HepG2 (cell line): ENCODE measurements around the gene ADH1B. TPM values are rescaled to one million over a fixed set of nuclear protein-coding genes. Genes with fewer than 3 reads are reported as not detected.

ENCODE experiments used
- ATAC-seq: fragments of 200-7000 bp; cut with Tn5 transposase; 3 replicates; pipeline ENCODE4 v1.9.1; 2020; ENCODE audit warnings: mild to moderate bottlenecking, moderate library complexity
- BruUV-seq: library from RNA; stranded (reverse); fragments of 400-500 nt; replicated peaks from 2 replicates; lab custom pipeline; 2021; lab: Mats Ljungman, UMichigan
- CTCF ChIA-PET: fragments of 300-600 bp; formaldehyde crosslinking; extraction: SDS; loops from one replicate; lab custom pipeline; 2021; ENCODE audit warnings: low total read pairs, inconsistent platforms, low intra/inter-chr PET ratio; lab: Yijun Ruan, JAX
- POLR2A ChIA-PET: fragments of 350-600 bp; sonication (Branson Sonifier 250); formaldehyde crosslinking; loops from one replicate; lab custom pipeline; 2020; ENCODE audit warnings: antibody characterized with exemption, inconsistent platforms; lab: Yijun Ruan, JAX
- DNase-seq: peaks from one replicate; pipeline ENCODE4 v3.0.0-alpha.2; 2015; ENCODE audit warnings: low spot score
- FAIRE-seq: peaks from 3 replicates; lab custom pipeline; 2011; peaks lifted over from hg19 to GRCh38; lab: Jason Lieb, UNC
- H2AFZ ChIP-seq: one replicate; pipeline ENCODE4 v1.6.1; 2011; ENCODE audit warnings: low read length, inconsistent platforms
- H3K27ac ChIP-seq: fragments of 300-600 bp; 3 replicates; pipeline ENCODE4 v1.8.0; 2011; ENCODE audit warnings: mixed run types, mild to moderate bottlenecking, mixed read lengths, low read length, inconsistent platforms; ENCODE audit not compliant: insufficient read depth; ENCODE audit errors: extremely low read length
- H3K27me3 ChIP-seq, 2 experiments: fragments of 200-600 bp in 1 of 2; 2 replicates in 1 of 2; 3 replicates in 1 of 2; pipeline versions ENCODE4 v1.6.0 to v1.8.0; 2011; ENCODE audit warnings: low read length in 2 of 2, mild to moderate bottlenecking in 2 of 2, moderate library complexity in 2 of 2, inconsistent platforms in 1 of 2; ENCODE audit not compliant: insufficient read depth in 2 of 2, control insufficient read depth in 1 of 2
- H3K36me3 ChIP-seq, 2 experiments: fragments of 200-600 bp in 1 of 2; replicated peaks in 1 of 2; 2 replicates in 1 of 2; 3 replicates in 1 of 2; pipeline versions ENCODE4 v1.5.1 to v1.8.0; 2011; ENCODE audit warnings: low read length in 2 of 2, inconsistent platforms in 1 of 2; ENCODE audit not compliant: insufficient read depth in 2 of 2, control insufficient read depth in 1 of 2
- H3K4me1 ChIP-seq: 2 replicates; pipeline ENCODE4 v1.5.1; 2012; ENCODE audit warnings: low read length, inconsistent platforms; ENCODE audit not compliant: insufficient read depth
- H3K4me2 ChIP-seq: 2 replicates; pipeline ENCODE4 v1.6.0; 2011; ENCODE audit warnings: low read depth, low read length, inconsistent platforms
- H3K4me3 ChIP-seq, 3 experiments: fragments of 200-600 bp in 1 of 3; sonication (generic), shearing (Covaris generic) in 1 of 3; replicated peaks in 1 of 3; 2 replicates each; pipeline ENCODE4 v1.5.1; 2011 to 2016; ENCODE audit warnings: low read length in 3 of 3, inconsistent platforms in 2 of 3, low read depth in 2 of 3, mild to moderate bottlenecking in 2 of 3, control low read depth in 1 of 3, mixed read lengths in 1 of 3; ENCODE audit not compliant: insufficient read depth in 1 of 3
- H3K79me2 ChIP-seq: one replicate; pipeline ENCODE4 v1.6.1; 2011; ENCODE audit warnings: low read length, inconsistent platforms; ENCODE audit not compliant: insufficient read depth
- H3K9ac ChIP-seq: 2 replicates; pipeline ENCODE4 v1.6.0; 2011; ENCODE audit warnings: mild to moderate bottlenecking, low read depth, low read length, inconsistent platforms; ENCODE audit not compliant: insufficient read depth
- H3K9me3 ChIP-seq: 2 replicates; pipeline ENCODE4 v1.5.1; 2012; ENCODE audit warnings: mild to moderate bottlenecking, low read length
- H4K20me1 ChIP-seq: 2 replicates; pipeline ENCODE4 v1.6.0; 2011; ENCODE audit warnings: inconsistent platforms, mild to moderate bottlenecking, low read length, moderate library complexity; ENCODE audit not compliant: insufficient read depth
- CENPX ChIP-seq: sonication (generic); formaldehyde crosslinking; IDR thresholded peaks from 2 replicates; pipeline ENCODE4 v1.9.0; 2021; ENCODE audit warnings: mild to moderate bottlenecking, missing genetic modification reagents, moderate library complexity
- FLYWCH1 ChIP-seq: sonication (generic); formaldehyde crosslinking; IDR thresholded peaks from 2 replicates; pipeline ENCODE4 v1.8.1; 2023; ENCODE audit warnings: mild to moderate bottlenecking, missing genetic modification reagents
- HDAC6 ChIP-seq: fragments of 200-600 bp; sonication (generic); IDR thresholded peaks from 2 replicates; pipeline ENCODE4 v1.7.0; 2017; ENCODE audit warnings: mild to moderate bottlenecking, antibody characterized with exemption, low read length, low read depth
- KAT2B ChIP-seq: fragments of 150-350 bp; IDR thresholded peaks from 2 replicates; pipeline ENCODE4 v1.6.1; 2014; ENCODE audit warnings: low read depth, low read length, borderline replicate concordance
- KDM4B ChIP-seq: sonication (generic); formaldehyde crosslinking; IDR thresholded peaks from 2 replicates; pipeline ENCODE4 v1.4.0; 2020; ENCODE audit warnings: missing genetic modification reagents
- KLF13 ChIP-seq: sonication (generic); formaldehyde crosslinking; IDR thresholded peaks from 2 replicates; pipeline ENCODE4 v1.4.0; 2020; ENCODE audit warnings: mild to moderate bottlenecking, missing genetic modification reagents
- KLF16 ChIP-seq, 2 experiments: sonication (generic) in 1 of 2; formaldehyde crosslinking in 1 of 2; IDR thresholded peaks; 2 replicates each; pipeline versions ENCODE4 v1.6.1 to v1.8.0; 2016 to 2023; ENCODE audit warnings: missing genetic modification reagents in 2 of 2, missing compliant biosample characterization in 1 of 2
- MED13 ChIP-seq: sonication (generic); formaldehyde crosslinking; IDR thresholded peaks from 2 replicates; pipeline ENCODE4 v1.5.0; 2020; ENCODE audit warnings: missing genetic modification reagents
- MEF2D ChIP-seq: sonication (generic); formaldehyde crosslinking; IDR thresholded peaks from 2 replicates; pipeline ENCODE4 v1.5.1; 2020; ENCODE audit warnings: mild to moderate bottlenecking, missing genetic modification reagents
- TFDP1 ChIP-seq: IDR thresholded peaks from 2 replicates; pipeline ENCODE4 v1.6.1; 2016; ENCODE audit warnings: missing compliant biosample characterization, missing genetic modification reagents, borderline replicate concordance
- USF2 ChIP-seq, 2 experiments: sonication (generic) in 1 of 2; formaldehyde crosslinking in 1 of 2; IDR thresholded peaks; 2 replicates each; pipeline versions ENCODE4 v1.5.1 to v1.6.1; 2011 to 2020; ENCODE audit warnings: borderline replicate concordance in 1 of 2, low read depth in 1 of 2, low read length in 1 of 2, mild to moderate bottlenecking in 1 of 2, missing genetic modification reagents in 1 of 2, moderate library complexity in 1 of 2
- ZNF329 ChIP-seq: sonication (generic); formaldehyde crosslinking; IDR thresholded peaks from 2 replicates; pipeline ENCODE4 v1.9.0; 2021; ENCODE audit warnings: low read depth, mild to moderate bottlenecking, missing genetic modification reagents
- ZNF777 ChIP-seq: sonication (generic); formaldehyde crosslinking; IDR thresholded peaks from 2 replicates; pipeline ENCODE4 v1.4.0; 2020; ENCODE audit warnings: missing genetic modification reagents
- WGBS: methylation state at CpG from one replicate; pipeline ENCODE4 v1.1.6; 2017; ENCODE audit warnings: low lambda C conversion rate; 5-methylcytosine and 5-hydroxymethylcytosine counted together
- in situ Hi-C: cut with HindIII; loops from 2 replicates; pipeline ENCODE4 v1.10.0; 2017; ENCODE audit warnings: low pct_unique_long_range_greater_than_20kb; ENCODE audit not compliant: extremely low pct_ligation_motif_present
- intact Hi-C: fragments of 100-400 bp; cut with micrococcal nuclease; formaldehyde crosslinking; loops from one replicate; pipeline ENCODE4 v1.10.0; 2022; ENCODE audit not compliant: unreplicated experiment
- polyA plus RNA-seq, 8 experiments: library from polyadenylated mRNA; depleted of rRNA in 3 of 8; stranded (reverse) in 7 of 8; unstranded in 1 of 8; fragments of >200 nt; fragmentation: Illumina TruSeq in 4 of 8; extraction: Trizol in 4 of 8; gene quantifications; 2 replicates each; pipeline versions ENCODE4 v1.2.1 to v1.2.3, GENCODE V29; 2011 to 2016; ENCODE audit warnings: low read depth in 4 of 8, missing spikeins in 1 of 8, mixed read lengths in 1 of 8; ENCODE audit not compliant: insufficient read depth in 1 of 8
- total RNA-seq, 5 experiments: library from RNA; depleted of rRNA; stranded (reverse); fragments of >200 nt; fragmentation: Illumina TruSeq; extraction: Trizol; gene quantifications; 2 replicates each; pipeline ENCODE4 v1.2.3, GENCODE V29; 2016; ENCODE audit warnings: low read depth in 1 of 5

The ADH1B gene
- total and polyA plus RNA-seq, 2 of the 13 experiments (the other 11 are each of a cell fraction or from before 2014, with no cell fraction given) = 0.05 to 0.40 TPM

GRCh38 chr4:99357948-99358347, 36.7 kb upstream of the ADH1B start:
- no TSS peak for BruUV-seq
- Histone ChIP-seq H3K36me3 (no peaks in the 10 kb centered on the region), H3K27me3 (no peaks in the 10 kb centered on the region), H3K4me2 (no peak overlapping the region), H3K79me2 (no peaks in the 10 kb centered on the region), H3K4me3 (no peak overlapping the region), H3K27ac (no peak overlapping the region), H3K4me1 (peaks cover 5% of the 10 kb centered on the region), H4K20me1 (no peaks in the 10 kb centered on the region), H2AFZ (no peak overlapping the region), H3K9me3 (no peaks in the 10 kb centered on the region), H3K9ac (no peak overlapping the region)
- no peak for FAIRE-seq
- intact Hi-C loops = no loop called here
- POLR2A ChIA-PET = no interaction called here
- TF ChIP-seq KLF16 (CRISPR knock-in tag; IDR thresholded peaks at IDR 0.05) = no peak
- TF ChIP-seq MEF2D (CRISPR knock-in tag) = no peak
- DNase-seq = no peak
- 16% methylated on average over 2 of the region's 2 CpGs for WGBS
- in situ Hi-C loops = no loop called here
- CTCF ChIA-PET = no interaction called here
- no peak for ATAC-seq

GRCh38 chr4:99356992-99357391, 35.8 kb upstream of the ADH1B start:
- H3K79me2 ChIP-seq = no peaks in the 10 kb centered on the region
- H3K4me3 ChIP-seq = no peak overlapping the region
- no peaks in the 10 kb centered on the region for H3K9me3 ChIP-seq
- in situ Hi-C loops (no loop called here), intact Hi-C loops (no loop called here)
- no peak for TF ChIP-seq ZNF329
- no peak for TF ChIP-seq HDAC6
- TF ChIP-seq KAT2B = no peak
- no peak for TF ChIP-seq CENPX
- no peak for TF ChIP-seq MED13 (CRISPR knock-in tag)
- no peak for TF ChIP-seq FLYWCH1 (CRISPR knock-in tag)
- no peak for TF ChIP-seq KDM4B (CRISPR knock-in tag)
- no peak for TF ChIP-seq USF2 (IDR thresholded peaks at IDR 0.05; ENCODE audit: low read depth, low read length)
- TF ChIP-seq USF2 (CRISPR knock-in tag; IDR thresholded peaks at IDR 0.05; ENCODE audit: borderline replicate concordance) = no peak
- no peak for TF ChIP-seq ZNF777
- no peak for TF ChIP-seq KLF13 (CRISPR knock-in tag)
- TF ChIP-seq TFDP1 (CRISPR knock-in tag) = no peak
- no peak overlapping the region for H2AFZ ChIP-seq
- peaks cover 9% of the 10 kb centered on the region for H3K4me1 ChIP-seq
- WGBS = 0% methylated on average over 1 of the region's 1 CpG
- no peaks in the 10 kb centered on the region for H4K20me1 ChIP-seq
- H3K27ac ChIP-seq = no peak overlapping the region
- FAIRE-seq (no peak), DNase-seq (no peak), ATAC-seq (no peak)
- H3K36me3 ChIP-seq = no peaks in the 10 kb centered on the region
- H3K27me3 ChIP-seq = no peaks in the 10 kb centered on the region
- ChIA-PET POLR2A (no interaction called here), CTCF (no interaction called here)
- H3K9ac ChIP-seq = no peak overlapping the region
- H3K4me2 ChIP-seq = no peak overlapping the region
- no TSS peak for BruUV-seq
